Sciatic nerve (tissue), 2 donors: ENCODE data around the gene ADGRB2. TPM values are rescaled to one million over a fixed set of nuclear protein-coding genes. Genes with fewer than 3 reads are reported as not detected.

ENCODE experiments used
- ATAC-seq: fragments of 200-7000 bp; cut with Tn5 transposase; one replicate; pipeline ENCODE4 v1.9.1; 2020; ENCODE audit warnings: mild to moderate bottlenecking, moderate library complexity
- DNase-seq: peaks from one replicate; pipeline ENCODE4 v3.0.0-alpha.2; 2020; ENCODE audit warnings: low spot score
- intact Hi-C: fragments of 100-400 bp; cut with DNase I; formaldehyde crosslinking; loops from one replicate; pipeline ENCODE4 v1.14.2; 2022
- total RNA-seq: library from RNA; stranded (reverse); fragmentation: NEBNext Ultra II Directional; extraction: Animal tissue kit (Norgen Biotek cat#: 25700); gene quantifications from one replicate; pipeline ENCODE4 v1.2.1, GENCODE V29; 2021
- donor health status: DM: no; HTN: no; CAD: no.
- donor health status: DM: no; HTN: no; CAD: no.

Gene ADGRB2
- total RNA-seq, 1 donor from 2014 or later: 5.2 TPM

GRCh38 chr1:31797216-31797615, 33.1 kb upstream of the ADGRB2 start:
- ATAC-seq (no peak), DNase-seq (no peak)
- intact Hi-C loops: loop anchor here (10.0 kb wide), 1 partner anchor 168 kb away; no protein-coding TSS in a partner anchor

- intact Hi-C loops: loop anchor here (10.0 kb wide), 1 partner anchor 168 kb away; no protein-coding TSS in a partner anchor
- peak; percentile 51 for DNase-seq
- no peak for ATAC-seq
Observed at GRCh38 chr1:31796707-31797106, 32.6 kb upstream of the ADGRB2 start.

GRCh38 chr1:31795801-31796621, 31.9 kb upstream of the ADGRB2 start:
- DNase-seq: peak; percentile 64
- intact Hi-C loops: loop anchor here (10.0 kb wide), 1 partner anchor 169 kb away; no protein-coding TSS in a partner anchor
- no peak for ATAC-seq

GRCh38 chr1:31795096-31795675, 31.0 kb upstream of the ADGRB2 start:
- intact Hi-C loops: loop anchor here (10.0 kb wide), 1 partner anchor 170 kb away; no protein-coding TSS in a partner anchor
- no peak for DNase-seq
- no peak for ATAC-seq

- no peak for ATAC-seq
- intact Hi-C loops: loop anchor here (5.0 to 10.0 kb wide), 2 partner anchors 131 to 171 kb away; no protein-coding TSS in a partner anchor
- peak; percentile 50 for DNase-seq
Observed at GRCh38 chr1:31793586-31794285, 29.6 kb upstream of the ADGRB2 start.

GRCh38 chr1:31793086-31793485, 28.9 kb upstream of the ADGRB2 start:
- DNase-seq (peak; percentile 31), ATAC-seq (no peak)
- intact Hi-C loops: loop anchor here (5.0 to 10.0 kb wide), 2 partner anchors 131 to 172 kb away; no protein-coding TSS in a partner anchor

DNA sequence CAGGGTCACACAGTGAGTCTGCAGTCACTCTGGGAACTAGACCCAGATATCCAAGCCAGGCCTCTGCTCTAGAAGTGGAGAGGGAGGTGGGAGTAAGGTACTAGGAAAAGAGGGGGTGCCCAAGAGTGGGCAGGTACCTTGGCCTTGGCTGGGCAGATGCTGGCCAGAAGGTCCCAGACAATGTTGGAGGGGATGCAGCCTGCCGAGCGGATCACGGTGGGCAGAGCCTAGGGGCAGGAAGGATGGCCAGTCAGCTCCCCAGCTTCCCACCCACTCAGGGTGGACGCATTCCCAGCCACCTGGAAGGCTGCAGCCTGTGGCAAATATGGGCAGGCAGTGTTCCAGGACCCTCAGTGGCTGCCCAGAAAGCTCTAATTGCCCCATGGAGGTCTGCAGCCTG, 28.4 kb upstream of the ADGRB2 start:
- intact Hi-C loops: loop anchor here (5.0 to 10.0 kb wide), 2 partner anchors 130 to 172 kb away; no protein-coding TSS in a partner anchor
- ATAC-seq: no peak

GRCh38 chr1:31792116-31792515, 28.0 kb upstream of the ADGRB2 start:
- ATAC-seq (no peak), DNase-seq (peak; percentile 51)
- intact Hi-C loops: loop anchor here (5.0 to 10.0 kb wide), 2 partner anchors 130 to 173 kb away; no protein-coding TSS in a partner anchor

More for the DNA sequence above, 28.4 kb upstream of the ADGRB2 start:
- peak; percentile 40 for DNase-seq

DNA sequence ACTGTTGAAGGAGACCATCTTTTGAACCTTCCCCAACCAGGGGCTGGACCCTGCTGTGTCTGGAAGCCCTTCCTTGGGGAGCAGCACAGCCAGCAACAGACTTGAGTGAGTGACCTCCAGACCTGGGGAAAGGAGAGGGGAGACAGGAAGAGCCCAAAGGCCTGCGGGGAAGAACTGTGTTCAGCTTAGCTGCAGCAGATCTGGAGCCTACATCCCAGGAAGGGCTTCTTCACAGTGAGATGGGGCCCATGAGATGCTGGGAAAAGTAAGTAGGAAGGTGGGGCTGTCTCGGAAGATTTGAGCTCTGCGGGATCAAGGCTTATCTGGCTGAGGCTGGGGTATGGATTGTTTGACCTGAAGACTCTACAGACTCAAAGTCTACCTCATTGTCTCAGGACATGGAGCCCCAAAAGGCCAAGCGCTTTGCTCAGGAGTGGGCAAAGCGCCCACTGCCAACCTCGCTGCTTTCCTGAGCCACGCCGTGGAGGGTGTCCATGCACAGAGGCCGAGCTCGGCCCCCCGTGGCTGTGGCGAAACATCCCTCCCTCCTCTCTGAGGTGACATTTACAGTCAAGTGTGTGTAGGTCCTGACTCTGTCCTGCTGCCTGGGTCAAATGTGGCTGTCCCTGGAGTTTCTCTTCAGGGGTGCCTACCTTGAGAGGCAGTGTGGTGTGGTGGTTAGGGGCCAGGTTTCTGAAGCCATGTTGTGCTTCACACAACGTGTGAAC, 27.2 kb upstream of the ADGRB2 start:
- DNase-seq: peak; percentile 51
- intact Hi-C loops: loop anchor here (5.0 to 10.0 kb wide), 2 partner anchors 129 to 174 kb away; no protein-coding TSS in a partner anchor

DNA sequence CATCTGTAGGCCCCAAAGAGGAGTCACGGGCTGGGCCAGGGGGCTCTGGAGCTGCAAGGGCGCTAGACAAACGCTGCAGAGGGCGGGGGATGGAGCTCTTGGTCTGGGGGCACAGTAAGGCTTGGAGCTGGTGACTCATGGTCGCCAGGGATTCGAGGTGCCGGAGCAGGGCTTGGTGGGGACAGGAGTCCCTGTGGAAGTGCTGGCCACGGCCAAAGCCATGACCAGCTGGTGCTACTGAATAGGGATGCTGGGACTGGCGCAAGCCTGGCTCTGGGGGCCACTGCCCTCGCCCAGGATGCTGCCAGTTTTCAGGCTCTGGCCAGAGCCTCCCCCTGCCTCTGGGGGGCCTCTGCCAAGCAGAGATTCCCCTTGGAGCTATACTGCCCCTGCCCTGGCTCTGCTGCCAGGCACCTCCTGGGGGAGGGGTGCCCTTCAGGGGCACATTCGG, 26.5 kb upstream of the ADGRB2 start:
- DNase-seq (no peak), ATAC-seq (no peak)
- intact Hi-C loops: loop anchor here (5.0 to 10.0 kb wide), 2 partner anchors 128 to 174 kb away; no protein-coding TSS in a partner anchor

More for the DNA sequence above, 27.2 kb upstream of the ADGRB2 start:
- ATAC-seq: no peak

DNA sequence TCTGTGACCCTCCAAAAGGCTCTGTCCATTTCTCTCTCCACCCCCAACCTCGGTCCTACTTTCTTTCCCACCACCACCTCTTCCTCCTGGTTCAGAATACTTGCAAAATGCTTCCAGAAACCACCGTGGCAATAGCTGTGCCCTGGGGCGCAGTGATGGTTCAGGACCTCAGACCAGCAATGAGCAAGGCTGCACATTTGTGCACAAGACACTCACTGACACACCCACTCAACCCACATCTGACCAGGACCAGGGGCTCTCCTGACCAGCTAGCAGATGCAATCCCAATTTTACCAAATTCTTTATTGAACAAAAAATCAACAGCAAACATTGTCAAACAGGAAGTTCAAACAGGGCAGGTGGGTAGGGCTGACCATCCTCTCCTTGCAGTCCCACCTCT, 26.0 kb upstream of the ADGRB2 start:
- intact Hi-C loops: loop anchor here (5.0 to 10.0 kb wide), 2 partner anchors 128 to 175 kb away; no protein-coding TSS in a partner anchor
- ATAC-seq (no peak), DNase-seq (no peak)

GRCh38 chr1:31789259-31790065, 25.3 kb upstream of the ADGRB2 start:
- ATAC-seq (peak; percentile 92), DNase-seq (peak; percentile 99)
- intact Hi-C loops: loop anchor here (5.0 to 10.0 kb wide), 2 partner anchors 127 to 175 kb away; no protein-coding TSS in a partner anchor

DNA sequence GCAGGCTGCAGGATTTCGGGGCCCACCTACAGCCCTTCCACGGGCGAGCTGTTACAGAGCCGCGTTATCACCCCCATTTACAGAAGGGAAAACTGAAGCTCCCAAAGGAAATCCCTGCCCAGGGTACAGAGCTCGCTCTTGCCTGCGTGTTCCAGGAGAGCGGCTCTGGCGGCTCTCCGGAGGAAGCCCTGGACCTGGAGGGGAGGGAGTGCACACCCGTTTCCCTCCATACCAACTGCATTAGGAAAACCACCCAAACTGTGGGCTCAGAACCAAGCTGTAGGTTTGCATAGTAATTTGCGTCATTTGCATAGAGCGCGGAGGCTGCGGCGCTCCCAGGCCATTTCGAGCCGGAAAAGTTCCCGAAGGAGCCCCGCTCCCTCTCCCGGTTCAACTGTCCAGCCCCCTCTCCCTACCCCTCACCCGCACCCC, 24.7 kb upstream of the ADGRB2 start:
- ATAC-seq: peak; percentile 56
- intact Hi-C loops: no loop called here
- no peak for DNase-seq

GRCh38 chr1:31788138-31788824, 24.1 kb upstream of the ADGRB2 start:
- ATAC-seq: peak; percentile 95
- DNase-seq: peak; percentile 98
- intact Hi-C loops: no loop called here

- no peak for ATAC-seq
- intact Hi-C loops: no loop called here
- no peak for DNase-seq
Observed at GRCh38 chr1:31787786-31788137, 23.6 kb upstream of the ADGRB2 start.

DNA sequence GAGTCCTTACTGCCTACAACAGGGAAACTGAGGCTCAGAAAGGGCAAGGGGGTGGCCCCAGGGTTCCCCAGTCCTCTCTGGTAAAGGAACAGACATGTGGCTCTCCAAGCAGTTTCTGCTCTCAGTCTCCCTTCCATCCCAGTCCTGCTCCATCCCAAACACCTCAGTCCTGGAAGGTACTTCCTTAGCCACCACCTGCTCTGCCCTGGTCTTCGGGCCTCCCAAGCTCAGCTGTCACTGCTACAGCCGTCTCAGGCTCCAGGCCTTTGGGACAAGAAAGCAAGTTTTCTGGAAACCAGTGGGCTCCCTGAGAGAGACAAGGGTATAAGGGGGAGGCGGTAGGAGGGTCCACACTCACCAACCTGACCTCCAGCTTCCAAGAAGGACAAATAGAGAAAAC, 23.1 kb upstream of the ADGRB2 start:
- DNase-seq (no peak), ATAC-seq (no peak)
- intact Hi-C loops: no loop called here
